ENCODE measurements around the gene KY.
"Not testable (repeated sequence)": the region's sequence is repeated elsewhere in the genome, so short reads cannot be mapped to it uniquely, and the experiment has no call there.

KY gene

GRCh38 chr3:134603956-134604355 is 46.9 kb downstream of the KY start:
- no peak overlapping the region for H3K27ac ChIP-seq (ENCODE audit: low read depth, low read length)
- H3K27me3 ChIP-seq (ENCODE audit: control insufficient read depth in 1 of 2, insufficient read depth in 2 of 2, low read length in 2 of 2) = no peaks in the 10 kb centered on the region
- no peak overlapping the region for H3K9ac ChIP-seq (ENCODE audit: low read depth in 1 of 2, low read length in 2 of 2)
- H3K4me3 ChIP-seq (ENCODE audit: low read depth in 1 of 2, low read length in 2 of 2) = no peak overlapping the region
- no peaks in the 10 kb centered on the region for H3K9me3 ChIP-seq (ENCODE audit: control insufficient read depth in 1 of 2, low read length in 2 of 2)
- peaks cover 0 to 3% of the 10 kb centered on the region in 2 donors for H3K4me1 ChIP-seq (ENCODE audit: control insufficient read depth in 1 of 2, insufficient read depth in 2 of 2, low read length in 2 of 2)
- H3K36me3 ChIP-seq (ENCODE audit: control insufficient read depth in 1 of 2, insufficient read depth in 2 of 2, low read length in 2 of 2) = no peaks in the 10 kb centered on the region

- H3K9ac ChIP-seq (ENCODE audit: low read depth in 1 of 2, low read length in 2 of 2) = no peak overlapping the region
- H3K4me3 ChIP-seq (ENCODE audit: low read depth in 1 of 2, low read length in 2 of 2) = no peak overlapping the region
- no peaks in the 10 kb centered on the region for H3K36me3 ChIP-seq (ENCODE audit: control insufficient read depth in 1 of 2, insufficient read depth in 2 of 2, low read length in 2 of 2)
- no peak overlapping the region for H3K27ac ChIP-seq (ENCODE audit: low read depth, low read length)
- H3K27me3 ChIP-seq (ENCODE audit: control insufficient read depth in 1 of 2, insufficient read depth in 2 of 2, low read length in 2 of 2) = no peaks in the 10 kb centered on the region
- peaks cover 0 to 3% of the 10 kb centered on the region in 2 donors for H3K4me1 ChIP-seq (ENCODE audit: control insufficient read depth in 1 of 2, insufficient read depth in 2 of 2, low read length in 2 of 2)
- H3K9me3 ChIP-seq (ENCODE audit: control insufficient read depth in 1 of 2, low read length in 2 of 2) = no peaks in the 10 kb centered on the region
Measured at GRCh38 chr3:134603480-134603879, 47.3 kb downstream of the KY start.

- H3K9me3 ChIP-seq (ENCODE audit: control insufficient read depth in 1 of 2, low read length in 2 of 2) = no peaks in the 10 kb centered on the region
- no peak overlapping the region for H3K4me3 ChIP-seq (ENCODE audit: low read depth in 1 of 2, low read length in 2 of 2)
- H3K27ac ChIP-seq (ENCODE audit: low read depth, low read length) = no peak overlapping the region
- H3K27me3 ChIP-seq (ENCODE audit: control insufficient read depth in 1 of 2, insufficient read depth in 2 of 2, low read length in 2 of 2) = no peaks in the 10 kb centered on the region
- H3K4me1 ChIP-seq (ENCODE audit: control insufficient read depth in 1 of 2, insufficient read depth in 2 of 2, low read length in 2 of 2) = peaks cover 0 to 3% of the 10 kb centered on the region in 2 donors
- H3K9ac ChIP-seq (ENCODE audit: low read depth in 1 of 2, low read length in 2 of 2) = no peak overlapping the region
- no peaks in the 10 kb centered on the region for H3K36me3 ChIP-seq (ENCODE audit: control insufficient read depth in 1 of 2, insufficient read depth in 2 of 2, low read length in 2 of 2)
Measured at GRCh38 chr3:134602440-134602814, 48.4 kb downstream of the KY start.

- no peak overlapping the region for H3K27ac ChIP-seq (ENCODE audit: low read depth, low read length)
- H3K9me3 ChIP-seq (ENCODE audit: control insufficient read depth in 1 of 2, low read length in 2 of 2) = no peaks in the 10 kb centered on the region
- H3K4me1 ChIP-seq (ENCODE audit: control insufficient read depth in 1 of 2, insufficient read depth in 2 of 2, low read length in 2 of 2) = peaks cover 0 to 3% of the 10 kb centered on the region in 2 donors
- H3K4me3 ChIP-seq (ENCODE audit: low read depth in 1 of 2, low read length in 2 of 2) = no peak overlapping the region
- no peaks in the 10 kb centered on the region for H3K27me3 ChIP-seq (ENCODE audit: control insufficient read depth in 1 of 2, insufficient read depth in 2 of 2, low read length in 2 of 2)
- H3K9ac ChIP-seq (ENCODE audit: low read depth in 1 of 2, low read length in 2 of 2) = no peak overlapping the region
- no peaks in the 10 kb centered on the region for H3K36me3 ChIP-seq (ENCODE audit: control insufficient read depth in 1 of 2, insufficient read depth in 2 of 2, low read length in 2 of 2)
Measured at GRCh38 chr3:134601539-134602439, 49.0 kb downstream of the KY start.

- Histone ChIP-seq H3K9ac (ENCODE audit: low read depth in 1 of 2, low read length in 2 of 2) (no peak overlapping the region), H3K27ac (ENCODE audit: low read depth, low read length) (no peak overlapping the region), H3K9me3 (ENCODE audit: control insufficient read depth in 1 of 2, low read length in 2 of 2) (no peaks in the 10 kb centered on the region), H3K36me3 (ENCODE audit: control insufficient read depth in 1 of 2, insufficient read depth in 2 of 2, low read length in 2 of 2) (no peaks in the 10 kb centered on the region), H3K4me3 (ENCODE audit: low read depth in 1 of 2, low read length in 2 of 2) (no peak overlapping the region), H3K27me3 (ENCODE audit: control insufficient read depth in 1 of 2, insufficient read depth in 2 of 2, low read length in 2 of 2) (no peaks in the 10 kb centered on the region), H3K4me1 (ENCODE audit: control insufficient read depth in 1 of 2, insufficient read depth in 2 of 2, low read length in 2 of 2) (peaks cover 0 to 3% of the 10 kb centered on the region in 2 donors)
Measured at GRCh38 chr3:134600685-134601463, 49.9 kb downstream of the KY start.

GRCh38 chr3:134600206-134600605 is 50.6 kb downstream of the KY start:
- Histone ChIP-seq H3K4me1 (ENCODE audit: control insufficient read depth in 1 of 2, insufficient read depth in 2 of 2, low read length in 2 of 2) (peaks cover 0 to 3% of the 10 kb centered on the region in 2 donors), H3K9ac (ENCODE audit: low read depth in 1 of 2, low read length in 2 of 2) (no peak overlapping the region), H3K36me3 (ENCODE audit: control insufficient read depth in 1 of 2, insufficient read depth in 2 of 2, low read length in 2 of 2) (no peaks in the 10 kb centered on the region), H3K9me3 (ENCODE audit: control insufficient read depth in 1 of 2, low read length in 2 of 2) (no peaks in the 10 kb centered on the region), H3K27me3 (ENCODE audit: control insufficient read depth in 1 of 2, insufficient read depth in 2 of 2, low read length in 2 of 2) (no peaks in the 10 kb centered on the region), H3K4me3 (ENCODE audit: low read depth in 1 of 2, low read length in 2 of 2) (no peak overlapping the region), H3K27ac (ENCODE audit: low read depth, low read length) (no peak overlapping the region)

GRCh38 chr3:134598763-134599545 is 51.9 kb downstream of the KY start:
- H3K9ac ChIP-seq (ENCODE audit: low read depth in 1 of 2, low read length in 2 of 2) = no peak overlapping the region
- H3K9me3 ChIP-seq (ENCODE audit: control insufficient read depth in 1 of 2, low read length in 2 of 2) = no peaks in the 10 kb centered on the region
- H3K36me3 ChIP-seq (ENCODE audit: control insufficient read depth in 1 of 2, insufficient read depth in 2 of 2, low read length in 2 of 2) = no peaks in the 10 kb centered on the region
- no peak overlapping the region for H3K27ac ChIP-seq (ENCODE audit: low read depth, low read length)
- no peak overlapping the region for H3K4me3 ChIP-seq (ENCODE audit: low read depth in 1 of 2, low read length in 2 of 2)
- peaks cover 3% of the 10 kb centered on the region in 2 donors for H3K4me1 ChIP-seq (ENCODE audit: control insufficient read depth in 1 of 2, insufficient read depth in 2 of 2, low read length in 2 of 2)
- no peaks in the 10 kb centered on the region for H3K27me3 ChIP-seq (ENCODE audit: control insufficient read depth in 1 of 2, insufficient read depth in 2 of 2, low read length in 2 of 2)

- Histone ChIP-seq H3K9me3 (ENCODE audit: control insufficient read depth in 1 of 2, low read length in 2 of 2) (no peaks in the 10 kb centered on the region), H3K27ac (ENCODE audit: low read depth, low read length) (no peak overlapping the region), H3K4me1 (ENCODE audit: control insufficient read depth in 1 of 2, insufficient read depth in 2 of 2, low read length in 2 of 2) (peaks cover 3% of the 10 kb centered on the region in 2 donors), H3K27me3 (ENCODE audit: control insufficient read depth in 1 of 2, insufficient read depth in 2 of 2, low read length in 2 of 2) (no peaks in the 10 kb centered on the region), H3K36me3 (ENCODE audit: control insufficient read depth in 1 of 2, insufficient read depth in 2 of 2, low read length in 2 of 2) (no peaks in the 10 kb centered on the region), H3K4me3 (ENCODE audit: low read depth in 1 of 2, low read length in 2 of 2) (no peak overlapping the region), H3K9ac (ENCODE audit: low read depth in 1 of 2, low read length in 2 of 2) (no peak overlapping the region)
Measured at GRCh38 chr3:134597390-134597970, 53.3 kb downstream of the KY start.

GRCh38 chr3:134594986-134595385 is 55.8 kb downstream of the KY start:
- not testable (repeated sequence) for H3K4me3 ChIP-seq (ENCODE audit: low read depth in 1 of 2, low read length in 2 of 2); H3K9ac ChIP-seq (ENCODE audit: low read depth in 1 of 2, low read length in 2 of 2); H3K4me1 ChIP-seq (ENCODE audit: control insufficient read depth in 1 of 2, insufficient read depth in 2 of 2, low read length in 2 of 2); H3K9me3 ChIP-seq (ENCODE audit: control insufficient read depth in 1 of 2, low read length in 2 of 2); H3K27me3 ChIP-seq (ENCODE audit: control insufficient read depth in 1 of 2, insufficient read depth in 2 of 2, low read length in 2 of 2); H3K36me3 ChIP-seq (ENCODE audit: control insufficient read depth in 1 of 2, insufficient read depth in 2 of 2, low read length in 2 of 2); H3K27ac ChIP-seq (ENCODE audit: low read depth, low read length)
